ENCODE measurements around the gene CACNA1G. TPM values are rescaled to one million over a fixed set of nuclear protein-coding genes. Genes with fewer than 3 reads are reported as not detected.

Gene CACNA1G
- polyA plus RNA-seq, 1 donor from 2014 or later = 10.9 TPM

DNA sequence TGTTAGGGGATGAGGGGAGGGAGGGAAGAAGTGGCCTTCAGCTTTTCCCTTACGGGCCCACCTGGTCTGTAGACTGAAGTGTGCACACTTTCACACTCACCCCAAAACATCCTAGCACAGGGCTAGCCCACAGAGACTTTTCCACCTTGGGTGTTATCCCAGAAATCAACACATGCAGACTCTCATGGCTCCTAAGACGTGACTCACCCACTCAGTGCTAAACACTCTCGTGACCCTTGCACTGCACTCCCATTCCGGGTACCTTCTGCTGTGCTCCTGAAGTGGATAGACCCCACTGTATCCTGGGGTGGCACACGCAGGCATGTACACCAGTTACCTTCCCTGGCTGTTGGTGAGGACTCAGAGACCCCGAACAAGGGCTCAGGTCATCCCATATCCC lies 51.1 kb downstream of the CACNA1G start:
- Histone ChIP-seq H3K36me3 (ENCODE audit: insufficient read depth, low read length) (no peaks in the 10 kb centered on the region), H3K4me3 (ENCODE audit: low read length) (no peak overlapping the region), H3K9me3 (ENCODE audit: low read length) (no peaks in the 10 kb centered on the region), H3K4me2 (ENCODE audit: low read length) (no peak overlapping the region), H4K20me1 (ENCODE audit: insufficient read depth) (no peaks in the 10 kb centered on the region), H3K79me2 (replicated peaks; ENCODE audit: insufficient read depth, low read length) (no peaks in the 10 kb centered on the region), H3K9me2 (ENCODE audit: insufficient read depth, low read length) (no peaks in the 10 kb centered on the region), H3K27me3 (ENCODE audit: insufficient read depth, low read depth, low read length) (no peaks in the 10 kb centered on the region), H3K27ac (ENCODE audit: low read length) (no peak overlapping the region), H2AFZ (ENCODE audit: low read depth, low read length) (no peak overlapping the region), H3K9ac (ENCODE audit: low read length) (no peak overlapping the region), H3F3A (ENCODE audit: insufficient read depth, low read length, poor library complexity, severe bottlenecking) (no peaks in the 10 kb centered on the region)
- TF ChIP-seq POLR2AphosphoS5 (IDR thresholded peaks at IDR 0.05) (no peak), EP300 (conservative IDR thresholded peaks at IDR 0.05; ENCODE audit: poor library complexity, severe bottlenecking) (no peak), TAF1 (IDR thresholded peaks at IDR 0.05; ENCODE audit: low read depth) (no peak), RAD21 (conservative IDR thresholded peaks at IDR 0.05) (no peak), EZH2 (IDR thresholded peaks at IDR 0.05; ENCODE audit: borderline replicate concordance, insufficient read depth, low read length, poor library complexity, severe bottlenecking) (no peak), SMC3 (conservative IDR thresholded peaks at IDR 0.05; ENCODE audit: poor library complexity) (no peak), MXI1 (conservative IDR thresholded peaks at IDR 0.05; ENCODE audit: poor library complexity, severe bottlenecking) (no peak)
- TF ChIP-seq, protein P1, sequence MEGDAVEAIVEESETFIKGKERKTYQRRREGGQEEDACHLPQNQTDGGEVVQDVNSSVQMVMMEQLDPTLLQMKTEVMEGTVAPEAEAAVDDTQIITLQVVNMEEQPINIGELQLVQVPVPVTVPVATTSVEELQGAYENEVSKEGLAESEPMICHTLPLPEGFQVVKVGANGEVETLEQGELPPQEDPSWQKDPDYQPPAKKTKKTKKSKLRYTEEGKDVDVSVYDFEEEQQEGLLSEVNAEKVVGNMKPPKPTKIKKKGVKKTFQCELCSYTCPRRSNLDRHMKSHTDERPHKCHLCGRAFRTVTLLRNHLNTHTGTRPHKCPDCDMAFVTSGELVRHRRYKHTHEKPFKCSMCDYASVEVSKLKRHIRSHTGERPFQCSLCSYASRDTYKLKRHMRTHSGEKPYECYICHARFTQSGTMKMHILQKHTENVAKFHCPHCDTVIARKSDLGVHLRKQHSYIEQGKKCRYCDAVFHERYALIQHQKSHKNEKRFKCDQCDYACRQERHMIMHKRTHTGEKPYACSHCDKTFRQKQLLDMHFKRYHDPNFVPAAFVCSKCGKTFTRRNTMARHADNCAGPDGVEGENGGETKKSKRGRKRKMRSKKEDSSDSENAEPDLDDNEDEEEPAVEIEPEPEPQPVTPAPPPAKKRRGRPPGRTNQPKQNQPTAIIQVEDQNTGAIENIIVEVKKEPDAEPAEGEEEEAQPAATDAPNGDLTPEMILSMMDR (IDR thresholded peaks at IDR 0.05; ENCODE audit: poor library complexity, severe bottlenecking) = no peak
- TF ChIP-seq, protein P2, sequence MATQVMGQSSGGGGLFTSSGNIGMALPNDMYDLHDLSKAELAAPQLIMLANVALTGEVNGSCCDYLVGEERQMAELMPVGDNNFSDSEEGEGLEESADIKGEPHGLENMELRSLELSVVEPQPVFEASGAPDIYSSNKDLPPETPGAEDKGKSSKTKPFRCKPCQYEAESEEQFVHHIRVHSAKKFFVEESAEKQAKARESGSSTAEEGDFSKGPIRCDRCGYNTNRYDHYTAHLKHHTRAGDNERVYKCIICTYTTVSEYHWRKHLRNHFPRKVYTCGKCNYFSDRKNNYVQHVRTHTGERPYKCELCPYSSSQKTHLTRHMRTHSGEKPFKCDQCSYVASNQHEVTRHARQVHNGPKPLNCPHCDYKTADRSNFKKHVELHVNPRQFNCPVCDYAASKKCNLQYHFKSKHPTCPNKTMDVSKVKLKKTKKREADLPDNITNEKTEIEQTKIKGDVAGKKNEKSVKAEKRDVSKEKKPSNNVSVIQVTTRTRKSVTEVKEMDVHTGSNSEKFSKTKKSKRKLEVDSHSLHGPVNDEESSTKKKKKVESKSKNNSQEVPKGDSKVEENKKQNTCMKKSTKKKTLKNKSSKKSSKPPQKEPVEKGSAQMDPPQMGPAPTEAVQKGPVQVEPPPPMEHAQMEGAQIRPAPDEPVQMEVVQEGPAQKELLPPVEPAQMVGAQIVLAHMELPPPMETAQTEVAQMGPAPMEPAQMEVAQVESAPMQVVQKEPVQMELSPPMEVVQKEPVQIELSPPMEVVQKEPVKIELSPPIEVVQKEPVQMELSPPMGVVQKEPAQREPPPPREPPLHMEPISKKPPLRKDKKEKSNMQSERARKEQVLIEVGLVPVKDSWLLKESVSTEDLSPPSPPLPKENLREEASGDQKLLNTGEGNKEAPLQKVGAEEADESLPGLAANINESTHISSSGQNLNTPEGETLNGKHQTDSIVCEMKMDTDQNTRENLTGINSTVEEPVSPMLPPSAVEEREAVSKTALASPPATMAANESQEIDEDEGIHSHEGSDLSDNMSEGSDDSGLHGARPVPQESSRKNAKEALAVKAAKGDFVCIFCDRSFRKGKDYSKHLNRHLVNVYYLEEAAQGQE (IDR thresholded peaks at IDR 0.05; ENCODE audit: borderline replicate concordance) = no peak

DNA sequence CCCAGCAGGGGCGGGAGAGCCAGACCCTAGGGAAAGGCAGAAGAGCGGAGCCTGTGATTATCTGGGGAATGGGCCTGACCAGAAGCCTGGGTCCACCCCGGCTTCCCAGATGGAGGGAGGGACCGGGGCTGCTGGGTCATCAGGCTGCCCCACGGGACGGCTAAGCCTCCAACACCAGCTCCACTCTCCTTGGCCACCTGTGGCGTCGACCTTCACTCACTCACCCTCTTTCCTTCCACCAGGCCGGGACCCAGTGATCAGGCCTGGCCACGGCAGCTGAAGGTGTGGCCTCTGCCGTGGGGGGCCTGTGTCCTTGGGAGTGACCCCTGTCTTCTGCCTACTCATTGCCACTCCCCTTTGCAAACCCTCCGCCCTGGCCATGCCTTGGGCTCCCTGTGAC lies 51.8 kb downstream of the CACNA1G start:
- Histone ChIP-seq H3K4me2 (ENCODE audit: low read length) (no peak overlapping the region), H3K27me3 (ENCODE audit: insufficient read depth, low read depth, low read length) (no peaks in the 10 kb centered on the region), H2AFZ (ENCODE audit: low read depth, low read length) (no peak overlapping the region), H3K4me3 (ENCODE audit: low read length) (no peak overlapping the region), H3K9me3 (ENCODE audit: low read length) (no peaks in the 10 kb centered on the region), H3K27ac (ENCODE audit: low read length) (no peak overlapping the region), H3F3A (ENCODE audit: insufficient read depth, low read length, poor library complexity, severe bottlenecking) (no peaks in the 10 kb centered on the region), H4K20me1 (ENCODE audit: insufficient read depth) (no peaks in the 10 kb centered on the region), H3K9ac (ENCODE audit: low read length) (no peak overlapping the region), H3K9me2 (ENCODE audit: insufficient read depth, low read length) (no peaks in the 10 kb centered on the region), H3K79me2 (replicated peaks; ENCODE audit: insufficient read depth, low read length) (no peaks in the 10 kb centered on the region), H3K36me3 (ENCODE audit: insufficient read depth, low read length) (no peaks in the 10 kb centered on the region)
- TF ChIP-seq POLR2AphosphoS5 (IDR thresholded peaks at IDR 0.05) = no peak
- TF ChIP-seq, protein P1 (IDR thresholded peaks at IDR 0.05; ENCODE audit: poor library complexity, severe bottlenecking) = no peak
- TF ChIP-seq TAF1 (IDR thresholded peaks at IDR 0.05; ENCODE audit: low read depth) = no peak
- TF ChIP-seq MXI1 (conservative IDR thresholded peaks at IDR 0.05; ENCODE audit: poor library complexity, severe bottlenecking) = no peak
- no peak for TF ChIP-seq EP300 (conservative IDR thresholded peaks at IDR 0.05; ENCODE audit: poor library complexity, severe bottlenecking)
- no peak for TF ChIP-seq SMC3 (conservative IDR thresholded peaks at IDR 0.05; ENCODE audit: poor library complexity)
- TF ChIP-seq RAD21 (conservative IDR thresholded peaks at IDR 0.05) = no peak
- TF ChIP-seq, protein P2 (IDR thresholded peaks at IDR 0.05; ENCODE audit: borderline replicate concordance) = no peak
- TF ChIP-seq EZH2 (IDR thresholded peaks at IDR 0.05; ENCODE audit: borderline replicate concordance, insufficient read depth, low read length, poor library complexity, severe bottlenecking) = no peak

Data from neural cell (in vitro differentiated cells).